H9 (cell line): Measurements from ENCODE around the gene CD27. TPM values are rescaled to one million over a fixed set of nuclear protein-coding genes. Genes with fewer than 3 reads are reported as not detected.

Source experiments
- DNase-seq: peaks from one replicate; pipeline ENCODE4 v3.0.0-alpha.2; 2017
- H2AFZ ChIP-seq: one replicate; pipeline ENCODE4 v1.6.1; 2013; ENCODE audit warnings: mild to moderate bottlenecking, low read length, control low read depth, moderate library complexity
- H2AK5ac ChIP-seq: 2 replicates; pipeline ENCODE4 v1.6.1; 2013; ENCODE audit warnings: low read length, control low read depth, mixed read lengths; ENCODE audit not compliant: insufficient read length
- H2BK120ac ChIP-seq: one replicate; pipeline ENCODE4 v1.6.1; 2013; ENCODE audit warnings: low read depth, mild to moderate bottlenecking, low read length, control low read depth, inconsistent platforms; ENCODE audit not compliant: poor library complexity, severe bottlenecking
- H2BK12ac ChIP-seq: 2 replicates; pipeline ENCODE4 v1.6.1; 2013; ENCODE audit warnings: low read length, control low read depth, mixed read lengths, low read depth; ENCODE audit not compliant: insufficient read length
- H2BK15ac ChIP-seq: 2 replicates; pipeline ENCODE4 v1.6.1; 2013; ENCODE audit warnings: low read depth, low read length, control low read depth
- H2BK20ac ChIP-seq: one replicate; pipeline ENCODE4 v1.6.1; 2013; ENCODE audit warnings: low read depth, mild to moderate bottlenecking, low read length, control low read depth, inconsistent platforms; ENCODE audit not compliant: poor library complexity, severe bottlenecking
- H2BK5ac ChIP-seq: 2 replicates; pipeline ENCODE4 v1.6.1; 2013; ENCODE audit warnings: low read length, control low read depth, mixed read lengths; ENCODE audit not compliant: insufficient read length
- H3K14ac ChIP-seq: 2 replicates; pipeline ENCODE4 v1.6.1; 2013; ENCODE audit warnings: low read length, control low read depth; ENCODE audit not compliant: insufficient read depth
- H3K18ac ChIP-seq: 2 replicates; pipeline ENCODE4 v1.6.1; 2013; ENCODE audit warnings: low read depth, mild to moderate bottlenecking, mixed read lengths, low read length, control low read depth; ENCODE audit not compliant: insufficient read length
- H3K23ac ChIP-seq: 2 replicates; pipeline ENCODE4 v1.6.1; 2013; ENCODE audit warnings: low read length, control low read depth, mixed read lengths, low read depth; ENCODE audit not compliant: insufficient read length
- H3K23me2 ChIP-seq: 2 replicates; pipeline ENCODE4 v1.6.1; 2013; ENCODE audit warnings: low read depth, mild to moderate bottlenecking, mixed read lengths, low read length, control low read depth; ENCODE audit not compliant: insufficient read length, poor library complexity, severe bottlenecking
- H3K27ac ChIP-seq: 2 replicates; pipeline ENCODE4 v1.5.1; 2013; ENCODE audit warnings: low read length, control low read depth, mixed read lengths, low read depth; ENCODE audit not compliant: insufficient read length
- H3K27me3 ChIP-seq: 2 replicates; pipeline ENCODE4 v1.6.1; 2013; ENCODE audit warnings: low read length, control low read depth, inconsistent platforms; ENCODE audit not compliant: insufficient read depth
- H3K4ac ChIP-seq: 2 replicates; pipeline ENCODE4 v1.6.1; 2013; ENCODE audit warnings: low read depth, mild to moderate bottlenecking, control low read depth, inconsistent platforms, low read length, moderate library complexity
- H3K4me1 ChIP-seq: 2 replicates; pipeline ENCODE4 v1.6.1; 2013; ENCODE audit warnings: low read length, control low read depth, inconsistent platforms; ENCODE audit not compliant: insufficient read depth
- H3K4me2 ChIP-seq: 2 replicates; pipeline ENCODE4 v1.6.1; 2013; ENCODE audit warnings: low read length, control low read depth, mixed read lengths; ENCODE audit not compliant: insufficient read length, insufficient read depth
- H3K56ac ChIP-seq: 2 replicates; pipeline ENCODE4 v1.6.1; 2013; ENCODE audit warnings: low read depth, mild to moderate bottlenecking, mixed read lengths, low read length, control low read depth; ENCODE audit not compliant: insufficient read length
- H3K79me1 ChIP-seq: 2 replicates; pipeline ENCODE4 v1.6.1; 2013; ENCODE audit warnings: low read depth, mild to moderate bottlenecking, moderate library complexity, low read length, control low read depth, inconsistent platforms; ENCODE audit not compliant: insufficient read depth, poor library complexity, severe bottlenecking
- H3K79me2 ChIP-seq: 2 replicates; pipeline ENCODE4 v1.6.1; 2013; ENCODE audit warnings: low read length, control low read depth, inconsistent platforms; ENCODE audit not compliant: insufficient read depth
- H3K9ac ChIP-seq: 2 replicates; pipeline ENCODE4 v1.6.1; 2013; ENCODE audit warnings: low read length, control low read depth, mixed read lengths; ENCODE audit not compliant: insufficient read length; ENCODE audit errors: extremely low read depth
- H3K9me3 ChIP-seq: one replicate; pipeline ENCODE4 v1.6.1; 2013; ENCODE audit warnings: low read depth, low read length, inconsistent platforms; ENCODE audit not compliant: control insufficient read depth
- H3T11ph ChIP-seq: one replicate; pipeline ENCODE4 v1.6.1; 2013; ENCODE audit warnings: mild to moderate bottlenecking, low read length, control low read depth, inconsistent platforms
- H4K20me1 ChIP-seq: one replicate; pipeline ENCODE4 v1.6.1; 2013; ENCODE audit not compliant: control insufficient read depth, insufficient read length, insufficient read depth
- H4K5ac ChIP-seq: 2 replicates; pipeline ENCODE4 v1.6.1; 2013; ENCODE audit warnings: low read depth, mild to moderate bottlenecking, mixed read lengths, low read length, control low read depth; ENCODE audit not compliant: insufficient read length
- H4K8ac ChIP-seq: replicated peaks from 2 replicates; pipeline ENCODE4 v1.6.1; 2013; ENCODE audit warnings: low read length, control low read depth, mixed read lengths, low read depth; ENCODE audit not compliant: insufficient read length
- H4K91ac ChIP-seq: 2 replicates; pipeline ENCODE4 v1.6.1; 2013; ENCODE audit warnings: low read depth, mild to moderate bottlenecking, moderate library complexity, mixed read lengths, low read length, control low read depth; ENCODE audit not compliant: insufficient read length
- H3K27ac Mint-ChIP-seq, 3 experiments: 2 replicates in 2 of 3; 3 replicates in 1 of 3; pipeline ENCODE4 v1.8.0; 2020 to 2021; ENCODE audit warnings: mixed read lengths in 3 of 3, mild to moderate bottlenecking in 1 of 3, moderate library complexity in 1 of 3
- H3K27me3 Mint-ChIP-seq: 2 replicates; pipeline ENCODE4 v1.8.0; 2021; ENCODE audit warnings: low read depth, mild to moderate bottlenecking, moderate library complexity, mixed read lengths
- H3K36me3 Mint-ChIP-seq, 3 experiments: 2 replicates in 2 of 3; 3 replicates in 1 of 3; pipeline ENCODE4 v1.8.0; 2020 to 2021; ENCODE audit warnings: low read depth in 3 of 3, mixed read lengths in 3 of 3; ENCODE audit not compliant: insufficient read depth in 1 of 3
- H3K4me1 Mint-ChIP-seq, 2 experiments: 2 replicates each; pipeline ENCODE4 v1.8.0; 2020; ENCODE audit warnings: mixed read lengths in 2 of 2
- H3K4me3 Mint-ChIP-seq, 2 experiments: 2 replicates in 1 of 2; 3 replicates in 1 of 2; pipeline ENCODE4 v1.8.0; 2020 to 2021; ENCODE audit warnings: mild to moderate bottlenecking in 2 of 2, mixed read lengths in 2 of 2, moderate library complexity in 1 of 2
- H3K9me3 Mint-ChIP-seq, 2 experiments: 2 replicates in 1 of 2; 3 replicates in 1 of 2; pipeline ENCODE4 v1.8.0; 2020; ENCODE audit warnings: mild to moderate bottlenecking in 2 of 2, mixed read lengths in 2 of 2, moderate library complexity in 1 of 2
- WGBS: extraction: QIAGEN DNeasy Blood & Tissue Kit; methylation state at CpG from one replicate; pipeline ENCODE4 v1.1.7; 2013; ENCODE audit warnings: missing lambda C conversion rate, low lambda C conversion rate, mixed read lengths; ENCODE audit not compliant: insufficient read length; ENCODE audit errors: extremely low coverage; 5-methylcytosine and 5-hydroxymethylcytosine counted together
- total RNA-seq: library from RNA; stranded (reverse); gene quantifications from 2 replicates; pipeline ENCODE4 v1.2.1, GENCODE V29; 2021
- TF ChIP-seq, protein P1 (sequence below): fragments of 200-600 bp; sonication (generic); conservative IDR thresholded peaks from 3 replicates; pipeline ENCODE4 v1.8.0; 2021; ENCODE audit warnings: antibody characterized with exemption, mild to moderate bottlenecking

The CD27 gene
- total RNA-seq, 1 experiment from 2014 or later, result 0.37 TPM

DNA sequence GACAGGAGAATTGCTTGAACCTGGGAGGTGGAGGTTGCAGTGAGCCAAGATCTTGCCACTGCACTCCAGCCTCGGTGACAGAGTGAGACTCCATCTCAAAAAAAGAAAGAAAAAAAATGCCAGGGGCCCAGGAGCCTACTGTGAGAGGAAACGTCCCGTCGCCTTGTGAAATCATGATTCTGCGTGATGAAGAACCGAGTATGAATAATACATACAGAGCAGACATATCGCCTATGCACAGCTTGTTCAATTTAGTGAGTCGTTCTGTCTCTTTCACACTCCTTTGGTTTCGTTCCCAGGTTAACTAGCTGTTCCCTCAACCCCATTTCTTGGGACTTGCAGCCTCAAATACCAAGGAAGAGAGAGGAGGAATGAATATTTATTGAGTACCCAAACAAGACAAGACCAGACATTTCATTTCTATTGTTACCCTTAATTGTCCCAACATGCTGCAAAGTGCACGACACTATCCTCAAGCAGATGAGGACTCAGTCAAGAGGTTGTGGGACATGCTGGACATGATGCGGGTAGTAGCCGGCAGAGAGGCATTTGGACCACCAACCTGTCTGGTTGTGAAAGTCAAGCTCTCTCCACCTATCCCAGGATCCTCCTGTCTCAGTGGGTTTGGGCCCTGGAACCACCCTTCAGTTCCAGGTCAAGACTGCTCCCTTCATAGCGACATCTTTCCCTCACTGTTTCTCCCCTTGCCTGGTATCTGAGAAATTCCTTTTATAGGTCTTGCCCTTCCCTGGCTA, 8.6 kb upstream of the CD27 start:
- Histone ChIP-seq H3K14ac (no peak overlapping the region), H4K91ac (no peak overlapping the region), H4K8ac (no peak overlapping the region), H3K4ac (no peak overlapping the region), H2BK15ac (no peak overlapping the region), H3K4me1 (no peaks in the 10 kb centered on the region), H3K23ac (no peak overlapping the region), H2BK5ac (no peak overlapping the region), H2BK20ac (no peak overlapping the region), H3K79me2 (no peaks in the 10 kb centered on the region), H3K27ac (no peak overlapping the region), H3K27me3 (no peaks in the 10 kb centered on the region; the same call in 1 of the 2 replicates), H2AFZ (no peak overlapping the region), H3K4me2 (no peak overlapping the region), H3K9me3 (no peaks in the 10 kb centered on the region), H4K20me1 (no peaks in the 10 kb centered on the region), H4K5ac (no peak overlapping the region), H3K56ac (no peak overlapping the region), H3K9ac (no peak overlapping the region), H3T11ph (no peak overlapping the region), H2BK12ac (no peak overlapping the region), H3K79me1 (no peaks in the 10 kb centered on the region), H3K18ac (no peak overlapping the region), H2AK5ac (no peak overlapping the region), H3K23me2 (no peaks in the 10 kb centered on the region), H2BK120ac (no peak overlapping the region)
- no peak overlapping the region for H3K4me3 Mint-ChIP-seq
- 0 out of 5 replicates have a peak, but pooled peaks cover 0 to 2% of the 10 kb centered on the region in 2 experiments for H3K9me3 Mint-ChIP-seq
- WGBS, result no CpG with 5 or more reads among the region's 13 CpGs
- no peaks in the 10 kb centered on the region; the same call in 1 of the 2 replicates for H3K27me3 Mint-ChIP-seq
- H3K36me3 Mint-ChIP-seq, result no peaks in the 10 kb centered on the region; a peak in 1 of 7 replicates
- no peak overlapping the region for H3K27ac Mint-ChIP-seq
- TF ChIP-seq, protein P1, sequence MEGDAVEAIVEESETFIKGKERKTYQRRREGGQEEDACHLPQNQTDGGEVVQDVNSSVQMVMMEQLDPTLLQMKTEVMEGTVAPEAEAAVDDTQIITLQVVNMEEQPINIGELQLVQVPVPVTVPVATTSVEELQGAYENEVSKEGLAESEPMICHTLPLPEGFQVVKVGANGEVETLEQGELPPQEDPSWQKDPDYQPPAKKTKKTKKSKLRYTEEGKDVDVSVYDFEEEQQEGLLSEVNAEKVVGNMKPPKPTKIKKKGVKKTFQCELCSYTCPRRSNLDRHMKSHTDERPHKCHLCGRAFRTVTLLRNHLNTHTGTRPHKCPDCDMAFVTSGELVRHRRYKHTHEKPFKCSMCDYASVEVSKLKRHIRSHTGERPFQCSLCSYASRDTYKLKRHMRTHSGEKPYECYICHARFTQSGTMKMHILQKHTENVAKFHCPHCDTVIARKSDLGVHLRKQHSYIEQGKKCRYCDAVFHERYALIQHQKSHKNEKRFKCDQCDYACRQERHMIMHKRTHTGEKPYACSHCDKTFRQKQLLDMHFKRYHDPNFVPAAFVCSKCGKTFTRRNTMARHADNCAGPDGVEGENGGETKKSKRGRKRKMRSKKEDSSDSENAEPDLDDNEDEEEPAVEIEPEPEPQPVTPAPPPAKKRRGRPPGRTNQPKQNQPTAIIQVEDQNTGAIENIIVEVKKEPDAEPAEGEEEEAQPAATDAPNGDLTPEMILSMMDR, result no peak
- peaks cover 13 to 23% of the 10 kb centered on the region in 2 experiments for H3K4me1 Mint-ChIP-seq
- DNase-seq, result no peak
